HCT116 (cell line): ENCODE data around the gene MECP2. TPM values are rescaled to one million over a fixed set of nuclear protein-coding genes. Genes with fewer than 3 reads are reported as not detected.

Source experiments
- ATAC-seq: fragments of 200-7000 bp; cut with Tn5 transposase; 2 replicates; pipeline ENCODE4 v1.9.1; 2020; ENCODE audit warnings: mild to moderate bottlenecking, moderate library complexity
- BruUV-seq: library from RNA; stranded (reverse); fragments of 400-500 nt; replicated peaks from 2 replicates; lab custom pipeline; 2021; lab: Mats Ljungman, UMichigan
- CTCF ChIA-PET: fragments of 300-600 bp; sonication (Branson Sonifier 250); formaldehyde crosslinking; loops from one replicate; lab custom pipeline; 2021; ENCODE audit warnings: antibody characterized with exemption; lab: Charles Lee
- POLR2A ChIA-PET: fragments of 300-600, 350-600 bp; sonication (Branson Sonifier 250); formaldehyde crosslinking; loops from one replicate; lab custom pipeline; 2021; ENCODE audit warnings: antibody characterized with exemption; lab: Charles Lee
- RAD21 ChIA-PET, 2 experiments: fragments of 300-600 bp; sonication (Branson Sonifier 250); formaldehyde crosslinking; loops; one replicate each; lab custom pipeline; 2023; ENCODE audit warnings: low total read pairs in 2 of 2; ENCODE audit not compliant: uncharacterized antibody in 2 of 2, unreplicated experiment in 2 of 2, low non-redundant PET in 1 of 2; lab: Charles Lee
- DNase-seq: peaks from one replicate; pipeline ENCODE4 v3.0.0-alpha.2; 2010; ENCODE audit warnings: low read depth, low spot score
- H2AFZ ChIP-seq: fragments of 200-600 bp; shearing (Covaris generic), sonication (generic); 2 replicates; pipeline ENCODE4 v1.6.1; 2017; ENCODE audit warnings: low read depth, mixed run types, mixed read lengths, antibody characterized with exemption, low read length; ENCODE audit not compliant: poor library complexity, severe bottlenecking
- H3K27ac ChIP-seq: 2 replicates; pipeline ENCODE4 v1.5.1; 2012; ENCODE audit warnings: low read depth, low read length
- H3K27me3 ChIP-seq: fragments of 200-600 bp; sonication (generic); 2 replicates; pipeline ENCODE4 v1.6.1; 2016; ENCODE audit warnings: mixed run types, low read length, mixed read lengths; ENCODE audit not compliant: insufficient read depth
- H3K36me3 ChIP-seq, 2 experiments: fragments of 200-500 bp in 1 of 2; fragments of 200-600 bp in 1 of 2; sonication (Bioruptor generic) in 1 of 2; sonication (generic) in 1 of 2; 2 replicates each; pipeline versions ENCODE4 v1.5.1 to v1.6.1; 2014 to 2016; ENCODE audit warnings: low read length in 2 of 2, inconsistent platforms in 1 of 2, mixed read lengths in 1 of 2, mixed run types in 1 of 2; ENCODE audit not compliant: insufficient read depth in 2 of 2, control insufficient read depth in 1 of 2
- H3K4me1 ChIP-seq, 2 experiments: fragments of 200-600 bp in 1 of 2; sonication (generic) in 1 of 2; 2 replicates each; pipeline versions ENCODE4 v1.5.1 to v1.6.1; 2012 to 2017; ENCODE audit warnings: low read length in 2 of 2, inconsistent platforms in 1 of 2, mild to moderate bottlenecking in 1 of 2, mixed read lengths in 1 of 2, mixed run types in 1 of 2, moderate library complexity in 1 of 2; ENCODE audit not compliant: insufficient read depth in 2 of 2, control insufficient read depth in 1 of 2
- H3K4me2 ChIP-seq: fragments of 200-600 bp; sonication (generic); 2 replicates; pipeline ENCODE4 v1.6.1; 2017; ENCODE audit warnings: mixed run types, low read length, mixed read lengths
- H3K4me3 ChIP-seq, 2 experiments: fragments of 200-600 bp in 1 of 2; sonication (generic) in 1 of 2; replicated peaks in 1 of 2; 2 replicates each; pipeline ENCODE4 v1.5.1; 2011 to 2016; ENCODE audit warnings: low read length in 2 of 2, control low read depth in 1 of 2, low read depth in 1 of 2, mild to moderate bottlenecking in 1 of 2, mixed read lengths in 1 of 2, mixed run types in 1 of 2
- H3K79me2 ChIP-seq: fragments of 200-600 bp; sonication (generic); 2 replicates; pipeline ENCODE4 v1.6.1; 2017; ENCODE audit warnings: mild to moderate bottlenecking, mixed run types, low read length, moderate library complexity, mixed read lengths; ENCODE audit not compliant: insufficient read depth
- H3K9ac ChIP-seq: fragments of 200-600 bp; sonication (generic); 2 replicates; pipeline ENCODE4 v1.6.1; 2016; ENCODE audit warnings: low read length, mixed read lengths
- H3K9me2 ChIP-seq: fragments of 200-600 bp; sonication (generic), shearing (Covaris generic); 2 replicates; pipeline ENCODE4 v1.6.1; 2017; ENCODE audit warnings: mixed run types, mild to moderate bottlenecking, moderate library complexity; ENCODE audit not compliant: insufficient read depth
- H3K9me3 ChIP-seq, 2 experiments: fragments of 200-500 bp in 1 of 2; fragments of 200-600 bp in 1 of 2; sonication (Bioruptor generic) in 1 of 2; sonication (generic) in 1 of 2; 2 replicates each; pipeline ENCODE4 v1.6.1; 2014 to 2017; ENCODE audit warnings: low read length in 2 of 2, mixed read lengths in 2 of 2, inconsistent platforms in 1 of 2, low read depth in 1 of 2, mild to moderate bottlenecking in 1 of 2, mixed run types in 1 of 2, moderate library complexity in 1 of 2; ENCODE audit not compliant: control insufficient read depth in 1 of 2, insufficient read depth in 1 of 2
- H4K20me1 ChIP-seq: fragments of 200-600 bp; sonication (generic), shearing (Covaris generic); 2 replicates; pipeline ENCODE4 v1.6.1; 2017; ENCODE audit warnings: mixed run types, mild to moderate bottlenecking, moderate library complexity; ENCODE audit not compliant: insufficient read depth
- ELF1 ChIP-seq: IDR thresholded peaks from 2 replicates; pipeline ENCODE4 v1.6.1; 2012; ENCODE audit warnings: low read depth, borderline replicate concordance
- EZH2 ChIP-seq: fragments of 200-600 bp; sonication (generic); IDR thresholded peaks from 2 replicates; pipeline ENCODE4 v1.6.1; 2017; ENCODE audit warnings: antibody characterized with exemption, mixed run types
- EZH2phosphoT487 ChIP-seq: fragments of 200-600 bp; IDR thresholded peaks from 2 replicates; pipeline ENCODE4 v1.6.1; 2018; ENCODE audit warnings: antibody characterized with exemption, borderline replicate concordance
- POLR2AphosphoS5 ChIP-seq: IDR thresholded peaks from 2 replicates; pipeline ENCODE4 v1.6.1; 2011; ENCODE audit warnings: mild to moderate bottlenecking, low read depth, low read length, moderate library complexity
- ZFX ChIP-seq: fragments of 450-650 bp; IDR thresholded peaks from 2 replicates; pipeline ENCODE4 v1.6.1; 2017
- ZNF274 ChIP-seq: fragments of 200-500 bp; sonication (Bioruptor generic); IDR thresholded peaks from 2 replicates; pipeline ENCODE4 v1.6.1; 2014; ENCODE audit warnings: mild to moderate bottlenecking, low read depth, low read length, inconsistent platforms
- intact Hi-C: fragments of 100-400 bp; cut with micrococcal nuclease; formaldehyde crosslinking; loops from 2 replicates; pipeline ENCODE4 v1.10.0; 2022
- total RNA-seq: library from RNA; stranded (reverse); gene quantifications from one replicate; pipeline ENCODE4 v1.2.1, GENCODE V29; 2021; ENCODE audit not compliant: unreplicated experiment

MECP2 gene
- total RNA-seq, 1 experiment from 2014 or later, result 32.4 TPM

DNA sequence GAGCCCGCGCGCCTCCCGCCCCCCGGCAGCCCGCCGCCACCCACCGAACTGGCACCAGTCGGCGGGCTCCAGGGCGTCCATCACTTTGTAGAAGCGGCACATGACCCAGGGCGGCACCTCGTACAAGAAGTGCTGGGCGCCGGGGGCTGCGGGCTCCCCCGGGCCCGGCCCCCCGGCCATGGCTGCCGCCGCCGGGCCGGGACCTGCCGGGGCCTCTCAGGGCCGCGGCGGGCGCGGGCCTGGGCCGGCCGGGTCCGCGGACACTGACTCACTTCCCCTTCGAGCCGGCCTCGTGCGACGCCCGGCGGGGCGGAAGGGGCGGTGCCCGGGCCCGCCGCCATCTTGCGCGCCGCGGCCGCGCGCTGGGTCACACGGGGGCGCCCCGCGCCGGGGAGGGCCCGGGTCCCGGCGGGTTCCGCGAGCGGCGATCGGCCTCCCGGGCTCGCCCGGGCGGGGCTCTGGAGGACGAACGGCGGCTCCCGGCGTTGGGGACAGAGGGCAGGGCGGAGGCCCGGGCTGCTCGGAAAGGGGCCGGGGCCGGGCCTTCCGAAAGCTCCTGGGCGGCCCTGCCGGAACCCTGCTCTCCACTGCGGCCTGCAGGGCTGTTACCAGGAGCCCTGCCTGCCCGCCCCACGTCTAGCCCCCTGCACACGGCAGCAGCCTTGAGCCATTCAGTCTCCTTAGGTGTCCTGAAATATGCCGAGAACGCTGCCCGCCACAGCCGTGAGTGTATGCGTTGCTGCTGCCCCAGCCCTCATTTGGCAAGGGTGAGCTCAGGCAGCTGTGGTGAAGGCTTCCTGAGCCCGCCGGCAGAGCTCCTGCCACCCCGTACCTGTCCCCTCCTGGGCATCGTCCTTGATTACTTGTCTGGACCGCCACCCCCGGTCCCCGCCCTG, 77.6 kb downstream of the MECP2 start, which contains the start of gene IRAK1 (continued):
- TF ChIP-seq EZH2phosphoT487, result no peak
- no peak for TF ChIP-seq ZNF274
- TF ChIP-seq POLR2AphosphoS5, result peak; percentile 52
- no peak for TF ChIP-seq EZH2

DNA sequence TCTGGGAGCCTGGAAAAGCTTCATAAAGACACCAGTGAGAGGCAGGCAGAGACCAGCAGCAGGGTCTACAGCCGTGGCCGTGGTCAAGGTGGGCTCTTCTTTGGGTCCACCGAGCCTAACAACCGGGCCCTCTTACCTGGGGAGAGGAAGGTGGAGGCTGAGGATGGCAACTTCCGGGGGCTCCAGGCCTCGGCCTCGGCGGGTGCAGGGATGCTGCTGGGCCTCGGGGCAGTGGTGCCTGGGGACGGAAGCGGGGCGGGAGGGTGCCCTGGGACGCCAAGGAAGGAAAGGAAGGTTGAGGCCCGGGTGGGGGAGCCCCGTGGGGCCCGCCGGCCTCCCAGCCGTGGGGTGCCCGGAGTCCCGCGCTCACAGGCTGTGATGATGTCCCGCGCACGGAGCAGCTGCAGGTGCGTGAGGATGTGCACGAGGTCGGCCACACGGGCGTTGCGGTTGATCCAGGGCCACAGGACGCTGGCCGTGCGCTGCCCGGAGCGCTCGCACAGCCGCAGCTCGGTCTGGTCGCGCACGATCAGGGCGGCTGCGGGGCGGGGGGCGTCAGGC, 78.4 kb downstream of the MECP2 start:
- Histone ChIP-seq H3K79me2 (peaks cover 42% of the 10 kb centered on the region), H3K9ac (peak overlapping the region; percentile 88), H3K36me3 (peaks cover 2 to 5% of the 10 kb centered on the region in 2 experiments; a peak in 1 of 4 replicates), H3K4me1 (peaks cover 9 to 31% of the 10 kb centered on the region in 2 experiments), H3K27ac (peak overlapping the region; percentile 88), H4K20me1 (no peaks in the 10 kb centered on the region), H3K4me2 (peak overlapping the region; percentile 81), H3K9me3 (no peaks in the 10 kb centered on the region), H3K4me3 (peak overlapping the region; percentile 68 to 69), H3K9me2 (no peaks in the 10 kb centered on the region), H2AFZ (no peak overlapping the region), H3K27me3 (no peaks in the 10 kb centered on the region)
- ATAC-seq (peak; percentile 16), DNase-seq (no peak)
- BruUV-seq, result no TSS peak
- POLR2A ChIA-PET, result no interaction called here
- intact Hi-C loops, result no loop called here
- RAD21 ChIA-PET, result no interaction called here
- TF ChIP-seq ZFX (peak; percentile 37), ELF1 (no peak)
- CTCF ChIA-PET, result no interaction called here
